WTC11 (cell line): ENCODE results near the gene NLGN1. TPM values are rescaled to one million over a fixed set of nuclear protein-coding genes. Genes with fewer than 3 reads are reported as not detected.
"Not testable (repeated sequence)": the region's sequence is repeated elsewhere in the genome, so short reads cannot be mapped to it uniquely, and the experiment has no call there.

Experiments
- ATAC-seq: fragments of 200-7000 bp; cut with Tn5 transposase; 2 replicates; pipeline ENCODE4 v1.10.0; 2021; ENCODE audit warnings: mild to moderate bottlenecking, moderate library complexity
- CTCF ChIA-PET: fragments of 300-600 bp; sonication (Branson Sonifier 250); formaldehyde crosslinking; loops from one replicate; lab custom pipeline; 2021; ENCODE audit warnings: antibody characterized with exemption; lab: Charles Lee
- POLR2A ChIA-PET: fragments of 350-600 bp; sonication (Branson Sonifier 250); formaldehyde crosslinking; loops from one replicate; lab custom pipeline; 2021; ENCODE audit warnings: antibody characterized with exemption; lab: Charles Lee
- DNase-seq: peaks from one replicate; pipeline ENCODE4 v3.0.0; 2021; ENCODE audit warnings: low spot score
- H3K27ac Mint-ChIP-seq: 2 replicates; pipeline ENCODE4 v1.8.0; 2021; ENCODE audit warnings: mixed read lengths
- H3K27me3 Mint-ChIP-seq: 2 replicates; pipeline ENCODE4 v1.8.0; 2021; ENCODE audit warnings: low read depth, mild to moderate bottlenecking, moderate library complexity, mixed read lengths
- H3K36me3 Mint-ChIP-seq: 2 replicates; pipeline ENCODE4 v1.8.0; 2021; ENCODE audit warnings: mixed read lengths
- H3K4me1 Mint-ChIP-seq: 2 replicates; pipeline ENCODE4 v1.8.0; 2022; ENCODE audit warnings: mixed read lengths
- H3K4me3 Mint-ChIP-seq: 2 replicates; pipeline ENCODE4 v1.8.0; 2021; ENCODE audit warnings: mild to moderate bottlenecking, moderate library complexity, mixed read lengths
- H3K9me3 Mint-ChIP-seq: 2 replicates; pipeline ENCODE4 v1.8.0; 2021; ENCODE audit warnings: mixed read lengths
- ATF2 ChIP-seq: sonication (generic); formaldehyde crosslinking; IDR thresholded peaks from 2 replicates; pipeline ENCODE4 v1.8.1; 2022; ENCODE audit warnings: low read depth, missing genetic modification reagents, borderline replicate concordance
- CTCF ChIP-seq: fragments of 200-600 bp; IDR thresholded peaks from 2 replicates; pipeline ENCODE4 v1.8.0; 2022; ENCODE audit warnings: antibody characterized with exemption
- E2F5 ChIP-seq: sonication (generic); formaldehyde crosslinking; IDR thresholded peaks from 2 replicates; pipeline ENCODE4 v1.8.1; 2022; ENCODE audit warnings: mild to moderate bottlenecking, moderate library complexity, missing genetic modification reagents
- ELF4 ChIP-seq: sonication (generic); formaldehyde crosslinking; IDR thresholded peaks from 2 replicates; pipeline ENCODE4 v1.8.1; 2022; ENCODE audit warnings: low read depth, mild to moderate bottlenecking, moderate library complexity, missing genetic modification reagents
- EMX1 ChIP-seq: fragments of 250-450 bp; sonication (Bioruptor Pico); IDR thresholded peaks from 2 replicates; pipeline ENCODE4 v1.8.0; 2021; ENCODE audit warnings: mild to moderate bottlenecking
- ESRRA ChIP-seq: sonication (generic); formaldehyde crosslinking; IDR thresholded peaks from 2 replicates; pipeline ENCODE4 v1.8.1; 2022; ENCODE audit warnings: mild to moderate bottlenecking, missing genetic modification reagents, borderline replicate concordance
- FOXP1 ChIP-seq: sonication (generic); formaldehyde crosslinking; IDR thresholded peaks from 2 replicates; pipeline ENCODE4 v1.8.0; 2022; ENCODE audit warnings: missing genetic modification reagents, mild to moderate bottlenecking, moderate library complexity, borderline replicate concordance
- HMGA2 ChIP-seq: fragments of 250-450 bp; sonication (Bioruptor Pico); IDR thresholded peaks from 2 replicates; pipeline ENCODE4 v1.4.0; 2021; ENCODE audit warnings: mild to moderate bottlenecking, moderate library complexity
- IRF2 ChIP-seq: sonication (generic); formaldehyde crosslinking; IDR thresholded peaks from 2 replicates; pipeline ENCODE4 v1.8.0; 2022; ENCODE audit warnings: low read depth, missing genetic modification reagents, borderline replicate concordance
- MAX ChIP-seq: sonication (generic); formaldehyde crosslinking; IDR thresholded peaks from 2 replicates; pipeline ENCODE4 v1.8.0; 2022; ENCODE audit warnings: mild to moderate bottlenecking, missing genetic modification reagents
- MLX ChIP-seq: sonication (generic); formaldehyde crosslinking; IDR thresholded peaks from 2 replicates; pipeline ENCODE4 v1.8.1; 2023; ENCODE audit warnings: mild to moderate bottlenecking, missing genetic modification reagents, moderate library complexity
- MYBL2 ChIP-seq: sonication (generic); formaldehyde crosslinking; IDR thresholded peaks from 2 replicates; pipeline ENCODE4 v1.8.1; 2023; ENCODE audit warnings: mild to moderate bottlenecking, moderate library complexity, missing genetic modification reagents
- NFATC4 ChIP-seq: fragments of 250-450 bp; sonication (Bioruptor Pico); IDR thresholded peaks from 2 replicates; pipeline ENCODE4 v1.9.0; 2021; ENCODE audit warnings: mild to moderate bottlenecking
- NR1H2 ChIP-seq: sonication (generic); formaldehyde crosslinking; IDR thresholded peaks from 2 replicates; pipeline ENCODE4 v1.9.0; 2021; ENCODE audit warnings: mild to moderate bottlenecking, moderate library complexity, missing genetic modification reagents
- RELA ChIP-seq: sonication (generic); formaldehyde crosslinking; IDR thresholded peaks from 2 replicates; pipeline ENCODE4 v1.8.1; 2022; ENCODE audit warnings: missing genetic modification reagents, mild to moderate bottlenecking, borderline replicate concordance
- ZBTB21 ChIP-seq: sonication (generic); formaldehyde crosslinking; IDR thresholded peaks from 2 replicates; pipeline ENCODE4 v1.8.1; 2023; ENCODE audit warnings: mild to moderate bottlenecking, missing genetic modification reagents, borderline replicate concordance
- ZBTB43 ChIP-seq: sonication (generic); formaldehyde crosslinking; IDR thresholded peaks from 2 replicates; pipeline ENCODE4 v1.8.1; 2023; ENCODE audit warnings: mild to moderate bottlenecking, missing genetic modification reagents
- ZNF219 ChIP-seq: sonication (generic); formaldehyde crosslinking; IDR thresholded peaks from 2 replicates; pipeline ENCODE4 v1.8.0; 2023; ENCODE audit warnings: missing genetic modification reagents, mild to moderate bottlenecking, borderline replicate concordance
- ZNF317 ChIP-seq: sonication (generic); formaldehyde crosslinking; IDR thresholded peaks from 2 replicates; pipeline ENCODE4 v1.8.1; 2023; ENCODE audit warnings: low read depth, mild to moderate bottlenecking, moderate library complexity, missing genetic modification reagents, borderline replicate concordance
- ZNF396 ChIP-seq: fragments of 250-450 bp; sonication (Bioruptor Pico); IDR thresholded peaks from 2 replicates; pipeline ENCODE4 v1.8.0; 2021; ENCODE audit warnings: mild to moderate bottlenecking, moderate library complexity, borderline replicate concordance
- ZNF416 ChIP-seq: fragments of 250-450 bp; sonication (Bioruptor Pico); IDR thresholded peaks from 2 replicates; pipeline ENCODE4 v1.9.0; 2021; ENCODE audit warnings: mild to moderate bottlenecking, inconsistent platforms
- ZNF512 ChIP-seq: sonication (generic); formaldehyde crosslinking; IDR thresholded peaks from 2 replicates; pipeline ENCODE4 v1.8.1; 2022; ENCODE audit warnings: missing genetic modification reagents, borderline replicate concordance
- total RNA-seq: library from RNA; stranded (reverse); gene quantifications from 3 replicates; pipeline ENCODE4 v1.2.3, GENCODE V29; 2021

NLGN1 gene
- total RNA-seq, 1 experiment from 2014 or later: 12.4 TPM

- POLR2A ChIA-PET: no interaction called here
- H3K36me3 Mint-ChIP-seq: no peaks in the 10 kb centered on the region; the same call in 1 of the 2 replicates
- ATAC-seq (no peak), DNase-seq (no peak)
- CTCF ChIA-PET: no interaction called here
- H3K27me3 Mint-ChIP-seq: no peaks in the 10 kb centered on the region
- H3K4me1 Mint-ChIP-seq: peaks cover 7% of the 10 kb centered on the region
- peaks cover 13% of the 10 kb centered on the region for H3K9me3 Mint-ChIP-seq
- no peak for TF ChIP-seq ZNF416 (CRISPR knock-in tag)
- no peak for TF ChIP-seq ZNF219 (CRISPR knock-in tag)
- TF ChIP-seq MLX (CRISPR knock-in tag): no peak
- TF ChIP-seq IRF2 (CRISPR knock-in tag): no peak
- no peak for TF ChIP-seq E2F5
- no peak for TF ChIP-seq NFATC4 (CRISPR knock-in tag)
- no peak for TF ChIP-seq ZNF396 (CRISPR knock-in tag)
- TF ChIP-seq ZBTB21 (CRISPR knock-in tag): no peak
- no peak for TF ChIP-seq MAX (CRISPR knock-in tag)
- TF ChIP-seq ELF4: no peak
- TF ChIP-seq HMGA2 (CRISPR knock-in tag): no peak
- TF ChIP-seq RELA (CRISPR knock-in tag): no peak
- no peak for TF ChIP-seq FOXP1 (CRISPR knock-in tag)
- TF ChIP-seq ATF2: no peak
- no peak for TF ChIP-seq NR1H2
- no peak for TF ChIP-seq MYBL2 (CRISPR knock-in tag)
- TF ChIP-seq ZNF317 (CRISPR knock-in tag): no peak
- no peak overlapping the region for H3K4me3 Mint-ChIP-seq
- H3K27ac Mint-ChIP-seq: no peak overlapping the region
Measured at GRCh38 chr3:173531602-173532001, 134.1 kb downstream of the NLGN1 start.

GRCh38 chr3:173538410-173538809 is 140.9 kb downstream of the NLGN1 start:
- ATAC-seq (peak; percentile 68), DNase-seq (no peak)
- POLR2A ChIA-PET: no interaction called here
- no peaks in the 10 kb centered on the region for H3K4me1 Mint-ChIP-seq
- no peak overlapping the region for H3K4me3 Mint-ChIP-seq
- CTCF ChIA-PET: interaction anchor here (0.6 to 1.3 kb wide), 6 partner anchors 9 to 263 kb away, joined by 3 to 8 read pairs (median 3); no protein-coding TSS in a partner anchor
- no peak for TF ChIP-seq ZBTB43
- TF ChIP-seq CTCF: 0 out of 2 replicates have a peak, but pooled peaks have one; percentile 30
- TF ChIP-seq ESRRA (CRISPR knock-in tag): no peak
- no peak for TF ChIP-seq NFATC4 (CRISPR knock-in tag)
- TF ChIP-seq ZNF512 (CRISPR knock-in tag): no peak
- TF ChIP-seq FOXP1 (CRISPR knock-in tag): no peak
- TF ChIP-seq EMX1 (CRISPR knock-in tag): no peak
- no peak for TF ChIP-seq ZNF416 (CRISPR knock-in tag)
- no peaks in the 10 kb centered on the region for H3K9me3 Mint-ChIP-seq
- H3K36me3 Mint-ChIP-seq: no peaks in the 10 kb centered on the region
- H3K27ac Mint-ChIP-seq: no peak overlapping the region
- no peaks in the 10 kb centered on the region for H3K27me3 Mint-ChIP-seq

GRCh38 chr3:173545590-173545989 is 148.0 kb downstream of the NLGN1 start:
- H3K4me3 Mint-ChIP-seq, H3K9me3 Mint-ChIP-seq, ATAC-seq, H3K4me1 Mint-ChIP-seq, CTCF ChIA-PET, DNase-seq, H3K36me3 Mint-ChIP-seq, POLR2A ChIA-PET, H3K27ac Mint-ChIP-seq, H3K27me3 Mint-ChIP-seq: not testable (repeated sequence)
